ENCODE data around the gene SH2D7.

SH2D7 gene

GRCh38 chr15:78092261-78093041 is at the start of gene SH2D7:
Gene SH2D7, plus strand, starts transcription at chr15:78092561. Its CDS starts 24 bp downstream, at chr15:78092585.
- DNase-seq = no peak

- DNase-seq = no peak
Observed at GRCh38 chr15:78044407-78045155, 47.8 kb upstream of the SH2D7 start.

GRCh38 chr15:78045189-78045588 is 47.2 kb upstream of the SH2D7 start:
- no peak for DNase-seq

GRCh38 chr15:78046796-78047341 is 45.5 kb upstream of the SH2D7 start:
- no peak for DNase-seq

- no peak for DNase-seq
Observed at GRCh38 chr15:78047761-78048627, 44.4 kb upstream of the SH2D7 start.

- DNase-seq = no peak
Observed at GRCh38 chr15:78048628-78048920, 43.8 kb upstream of the SH2D7 start.

GRCh38 chr15:78049691-78050440 is 42.5 kb upstream of the SH2D7 start:
- peak in 2 of 6 experiments; percentile 32 to 34 for DNase-seq

- no peak for DNase-seq
Observed at GRCh38 chr15:78050441-78050809, 41.9 kb upstream of the SH2D7 start.

- no peak for DNase-seq
Observed at GRCh38 chr15:78050826-78051225, 41.5 kb upstream of the SH2D7 start.

- peak in 2 of 6 experiments; percentile 27 to 38 for DNase-seq
Observed at GRCh38 chr15:78051596-78051995, 40.8 kb upstream of the SH2D7 start.

GRCh38 chr15:78052001-78052401 is 40.4 kb upstream of the SH2D7 start:
- no peak for DNase-seq

GRCh38 chr15:78052545-78052944 is 39.8 kb upstream of the SH2D7 start:
- no peak for DNase-seq

GRCh38 chr15:78054518-78054917 is 37.8 kb upstream of the SH2D7 start:
- no peak for DNase-seq

- peak in 1 of 6 experiments; percentile 17 for DNase-seq
Observed at GRCh38 chr15:78054966-78055365, 37.4 kb upstream of the SH2D7 start.

GRCh38 chr15:78055919-78056713 is 36.2 kb upstream of the SH2D7 start:
- DNase-seq = peak in 1 of 6 experiments; percentile 18

GRCh38 chr15:78056714-78057269 is 35.6 kb upstream of the SH2D7 start:
- DNase-seq = peak in 1 of 6 experiments; percentile 20

GRCh38 chr15:78057803-78058202 is 34.6 kb upstream of the SH2D7 start:
- no peak for DNase-seq

GRCh38 chr15:78058401-78058935 is 33.9 kb upstream of the SH2D7 start:
- no peak for DNase-seq

GRCh38 chr15:78059110-78059839 is 33.1 kb upstream of the SH2D7 start:
- DNase-seq = no peak

GRCh38 chr15:78060232-78060631 is 32.1 kb upstream of the SH2D7 start:
- DNase-seq = no peak

All from stimulated activated naive CD4-positive, alpha-beta T cell (primary cell).